ENCODE data around the gene GBF1. TPM values are rescaled to one million over a fixed set of nuclear protein-coding genes. Genes with fewer than 3 reads are reported as not detected.

Gene GBF1
- total RNA-seq, 1 donor from 2014 or later: 8.7 TPM

- DNase-seq (ENCODE audit: low read depth) (no peak), FAIRE-seq (no peak)
- Histone ChIP-seq H3K27me3 (ENCODE audit: control insufficient read depth, insufficient read depth, low read length) (no peaks in the 10 kb centered on the region), H3K36me3 (ENCODE audit: control insufficient read depth, insufficient read depth, low read length) (peaks cover 1% of the 10 kb centered on the region), H3K4me3 (ENCODE audit: low read depth, low read length) (no peak overlapping the region)
- no peak for TF ChIP-seq CTCF (IDR thresholded peaks at IDR 0.05; ENCODE audit: insufficient read depth, low read length, severe bottlenecking)
These were observed 87.4 kb downstream of the GBF1 start for GRCh38 chr10:102332772-102333171.

GRCh38 chr10:102334101-102334500, 88.8 kb downstream of the GBF1 start:
- H3K27me3 ChIP-seq (ENCODE audit: control insufficient read depth, insufficient read depth, low read length): no peaks in the 10 kb centered on the region
- FAIRE-seq (peak; percentile 73), DNase-seq (ENCODE audit: low read depth) (no peak)
- H3K36me3 ChIP-seq (ENCODE audit: control insufficient read depth, insufficient read depth, low read length): peaks cover 1% of the 10 kb centered on the region
- no peak overlapping the region for H3K4me3 ChIP-seq (ENCODE audit: low read depth, low read length)
- TF ChIP-seq CTCF (IDR thresholded peaks at IDR 0.05; ENCODE audit: insufficient read depth, low read length, severe bottlenecking): no peak

DNA sequence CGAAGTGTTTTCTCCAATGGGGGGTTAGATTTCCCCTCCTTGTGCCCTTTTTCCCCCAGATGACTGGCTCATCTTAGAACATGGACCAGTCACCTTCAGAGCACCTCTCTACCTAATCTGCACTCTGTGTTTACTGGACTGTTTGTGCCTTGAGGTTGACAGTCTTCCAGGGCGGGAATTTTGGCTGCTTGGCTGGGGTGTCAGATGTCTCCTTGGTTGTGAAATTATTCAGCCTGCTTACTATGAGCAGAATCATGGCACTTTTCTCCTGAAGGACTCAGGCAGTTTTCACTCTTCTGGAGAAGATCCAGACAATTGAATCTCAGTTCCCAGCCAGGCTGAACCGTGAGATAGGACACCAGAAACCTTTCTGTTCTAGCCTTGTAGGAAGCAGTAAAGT, 89.9 kb downstream of the GBF1 start:
- FAIRE-seq (no peak), DNase-seq (ENCODE audit: low read depth) (no peak)
- H3K36me3 ChIP-seq (ENCODE audit: control insufficient read depth, insufficient read depth, low read length): peaks cover 1% of the 10 kb centered on the region
- H3K4me3 ChIP-seq (ENCODE audit: low read depth, low read length): no peak overlapping the region
- no peak for TF ChIP-seq CTCF (IDR thresholded peaks at IDR 0.05; ENCODE audit: insufficient read depth, low read length, severe bottlenecking)
- no peaks in the 10 kb centered on the region for H3K27me3 ChIP-seq (ENCODE audit: control insufficient read depth, insufficient read depth, low read length)

DNA sequence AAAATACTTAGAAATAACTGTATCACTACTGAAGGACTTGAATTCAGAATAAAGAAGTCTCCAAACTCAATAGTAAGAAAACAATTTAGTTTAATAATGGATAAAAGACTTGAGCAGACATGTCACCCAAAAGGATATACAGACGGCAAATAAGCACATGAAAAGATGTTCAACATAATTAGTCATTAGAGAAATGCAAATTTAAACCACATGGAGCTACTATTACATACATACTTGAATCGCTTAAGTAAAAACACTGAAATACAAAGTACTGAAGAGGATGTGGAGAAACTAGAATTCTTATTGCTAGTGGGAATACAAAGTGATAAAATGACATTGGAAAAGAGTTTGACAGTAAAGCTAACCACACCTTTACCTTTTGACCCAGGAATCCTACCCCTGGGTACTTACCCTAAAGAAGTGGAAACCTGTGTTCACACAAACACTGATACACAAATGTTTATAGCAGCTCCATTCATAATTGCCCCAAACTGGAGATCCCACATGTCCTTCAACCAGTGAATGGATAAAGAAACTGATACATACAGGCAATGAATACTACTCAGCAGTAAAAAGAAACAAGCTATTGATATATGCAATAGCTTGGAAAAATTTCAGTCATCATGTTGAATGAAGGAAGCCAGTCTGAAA, 95.8 kb downstream of the GBF1 start:
- TF ChIP-seq CTCF (IDR thresholded peaks at IDR 0.05; ENCODE audit: insufficient read depth, low read length, severe bottlenecking): no peak

GRCh38 chr10:102342458-102342857, 97.1 kb downstream of the GBF1 start:
- peaks cover 1% of the 10 kb centered on the region for H3K36me3 ChIP-seq (ENCODE audit: control insufficient read depth, insufficient read depth, low read length)
- H3K27me3 ChIP-seq (ENCODE audit: control insufficient read depth, insufficient read depth, low read length): no peaks in the 10 kb centered on the region
- DNase-seq (ENCODE audit: low read depth): peak; percentile 78
- FAIRE-seq: no peak
- TF ChIP-seq CTCF (IDR thresholded peaks at IDR 0.05; ENCODE audit: insufficient read depth, low read length, severe bottlenecking): no peak
- H3K4me3 ChIP-seq (ENCODE audit: low read depth, low read length): no peak overlapping the region

More for the DNA sequence above, 95.8 kb downstream of the GBF1 start:
- Histone ChIP-seq H3K27me3 (ENCODE audit: control insufficient read depth, insufficient read depth, low read length) (no peaks in the 10 kb centered on the region), H3K36me3 (ENCODE audit: control insufficient read depth, insufficient read depth, low read length) (no peaks in the 10 kb centered on the region), H3K4me3 (ENCODE audit: low read depth, low read length) (no peak overlapping the region)
- FAIRE-seq (no peak), DNase-seq (ENCODE audit: low read depth) (peak; percentile 61)

DNA sequence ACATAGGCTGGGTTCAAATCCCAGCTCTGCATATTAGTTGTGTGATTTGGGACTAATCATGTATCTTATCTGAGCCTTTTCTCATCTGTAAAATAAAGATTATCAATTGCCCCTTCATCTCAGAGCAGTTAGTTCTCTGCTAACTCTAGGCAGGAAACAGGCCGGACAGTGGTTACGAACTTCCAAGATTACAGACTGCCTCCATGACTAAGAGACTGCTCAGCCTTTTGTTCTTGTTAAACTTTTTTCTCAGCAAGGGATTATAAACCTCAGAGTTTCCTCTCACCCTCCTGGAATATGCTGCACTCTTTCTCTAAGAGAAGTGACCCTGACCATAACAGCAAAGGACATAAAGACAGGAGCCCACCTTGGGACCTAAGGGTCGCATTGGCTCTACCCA, 97.6 kb downstream of the GBF1 start:
- no peaks in the 10 kb centered on the region for H3K27me3 ChIP-seq (ENCODE audit: control insufficient read depth, insufficient read depth, low read length)
- H3K4me3 ChIP-seq (ENCODE audit: low read depth, low read length): no peak overlapping the region
- peak; percentile 93 for DNase-seq (ENCODE audit: low read depth)
- TF ChIP-seq CTCF (IDR thresholded peaks at IDR 0.05; ENCODE audit: insufficient read depth, low read length, severe bottlenecking): no peak
- FAIRE-seq: no peak
- H3K36me3 ChIP-seq (ENCODE audit: control insufficient read depth, insufficient read depth, low read length): peaks cover 1% of the 10 kb centered on the region

All from bronchial epithelial cell (primary cell).